OCI-LY1 (cell line): ENCODE results near the gene NELL2.

Experiments used
- EZH2 ChIP-seq: fragments of 200-600 bp; sonication (generic), shearing (Covaris generic); IDR thresholded peaks from 2 replicates; pipeline ENCODE4 v1.8.0; 2017; ENCODE audit warnings: borderline replicate concordance, mixed run types, mild to moderate bottlenecking, antibody characterized with exemption, low read length, moderate library complexity, mixed read lengths
- TF ChIP-seq, protein P1 (sequence below): fragments of 200-600 bp; sonication (generic), shearing (Covaris generic); IDR thresholded peaks from 2 replicates; pipeline ENCODE4 v1.5.1; 2017; ENCODE audit warnings: mild to moderate bottlenecking, antibody characterized with exemption, low read length, moderate library complexity, mixed read lengths

DNA sequence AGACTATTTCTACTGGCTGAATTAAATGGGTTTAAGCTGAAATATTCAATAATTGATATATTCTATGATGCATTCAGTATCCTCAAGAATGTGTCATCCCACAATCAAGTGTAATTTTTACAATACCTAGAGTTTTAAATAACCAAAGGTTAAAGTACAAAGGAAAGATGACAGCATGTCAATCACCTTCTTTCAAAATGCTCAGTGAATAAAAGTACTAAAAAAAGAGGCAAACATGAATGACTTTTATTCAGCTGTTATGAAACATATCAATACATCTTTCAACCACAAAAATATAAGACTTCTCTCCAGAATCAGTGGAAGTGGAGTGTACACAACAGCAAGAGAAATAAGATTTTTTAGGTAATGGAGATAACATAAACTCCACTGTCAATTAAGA is 72.0 kb downstream of the NELL2 start:
- TF ChIP-seq, protein P1, sequence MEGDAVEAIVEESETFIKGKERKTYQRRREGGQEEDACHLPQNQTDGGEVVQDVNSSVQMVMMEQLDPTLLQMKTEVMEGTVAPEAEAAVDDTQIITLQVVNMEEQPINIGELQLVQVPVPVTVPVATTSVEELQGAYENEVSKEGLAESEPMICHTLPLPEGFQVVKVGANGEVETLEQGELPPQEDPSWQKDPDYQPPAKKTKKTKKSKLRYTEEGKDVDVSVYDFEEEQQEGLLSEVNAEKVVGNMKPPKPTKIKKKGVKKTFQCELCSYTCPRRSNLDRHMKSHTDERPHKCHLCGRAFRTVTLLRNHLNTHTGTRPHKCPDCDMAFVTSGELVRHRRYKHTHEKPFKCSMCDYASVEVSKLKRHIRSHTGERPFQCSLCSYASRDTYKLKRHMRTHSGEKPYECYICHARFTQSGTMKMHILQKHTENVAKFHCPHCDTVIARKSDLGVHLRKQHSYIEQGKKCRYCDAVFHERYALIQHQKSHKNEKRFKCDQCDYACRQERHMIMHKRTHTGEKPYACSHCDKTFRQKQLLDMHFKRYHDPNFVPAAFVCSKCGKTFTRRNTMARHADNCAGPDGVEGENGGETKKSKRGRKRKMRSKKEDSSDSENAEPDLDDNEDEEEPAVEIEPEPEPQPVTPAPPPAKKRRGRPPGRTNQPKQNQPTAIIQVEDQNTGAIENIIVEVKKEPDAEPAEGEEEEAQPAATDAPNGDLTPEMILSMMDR, result no peak
- no peak for TF ChIP-seq EZH2
